HepG2 (cell line): ENCODE measurements around the gene SLC1A4. TPM values are rescaled to one million over a fixed set of nuclear protein-coding genes. Genes with fewer than 3 reads are reported as not detected.

Experiments
- ATAC-seq: fragments of 200-7000 bp; cut with Tn5 transposase; 3 replicates; pipeline ENCODE4 v1.9.1; 2020; ENCODE audit warnings: mild to moderate bottlenecking, moderate library complexity
- BruUV-seq: library from RNA; stranded (reverse); fragments of 400-500 nt; replicated peaks from 2 replicates; lab custom pipeline; 2021; lab: Mats Ljungman, UMichigan
- CTCF ChIA-PET: fragments of 300-600 bp; formaldehyde crosslinking; extraction: SDS; loops from one replicate; lab custom pipeline; 2021; ENCODE audit warnings: low total read pairs, inconsistent platforms, low intra/inter-chr PET ratio; lab: Yijun Ruan, JAX
- POLR2A ChIA-PET: fragments of 350-600 bp; sonication (Branson Sonifier 250); formaldehyde crosslinking; loops from one replicate; lab custom pipeline; 2020; ENCODE audit warnings: antibody characterized with exemption, inconsistent platforms; lab: Yijun Ruan, JAX
- DNase-seq: peaks from one replicate; pipeline ENCODE4 v3.0.0-alpha.2; 2015; ENCODE audit warnings: low spot score
- FAIRE-seq: peaks from 3 replicates; lab custom pipeline; 2011; peaks lifted over from hg19 to GRCh38; lab: Jason Lieb, UNC
- H2AFZ ChIP-seq: one replicate; pipeline ENCODE4 v1.6.1; 2011; ENCODE audit warnings: low read length, inconsistent platforms
- H3K27ac ChIP-seq: fragments of 300-600 bp; 3 replicates; pipeline ENCODE4 v1.8.0; 2011; ENCODE audit warnings: mixed run types, mild to moderate bottlenecking, mixed read lengths, low read length, inconsistent platforms; ENCODE audit not compliant: insufficient read depth; ENCODE audit errors: extremely low read length
- H3K27me3 ChIP-seq, 2 experiments: fragments of 200-600 bp in 1 of 2; 2 replicates in 1 of 2; 3 replicates in 1 of 2; pipeline versions ENCODE4 v1.6.0 to v1.8.0; 2011; ENCODE audit warnings: low read length in 2 of 2, mild to moderate bottlenecking in 2 of 2, moderate library complexity in 2 of 2, inconsistent platforms in 1 of 2; ENCODE audit not compliant: insufficient read depth in 2 of 2, control insufficient read depth in 1 of 2
- H3K36me3 ChIP-seq, 2 experiments: fragments of 200-600 bp in 1 of 2; replicated peaks in 1 of 2; 2 replicates in 1 of 2; 3 replicates in 1 of 2; pipeline versions ENCODE4 v1.5.1 to v1.8.0; 2011; ENCODE audit warnings: low read length in 2 of 2, inconsistent platforms in 1 of 2; ENCODE audit not compliant: insufficient read depth in 2 of 2, control insufficient read depth in 1 of 2
- H3K4me1 ChIP-seq: 2 replicates; pipeline ENCODE4 v1.5.1; 2012; ENCODE audit warnings: low read length, inconsistent platforms; ENCODE audit not compliant: insufficient read depth
- H3K4me2 ChIP-seq: 2 replicates; pipeline ENCODE4 v1.6.0; 2011; ENCODE audit warnings: low read depth, low read length, inconsistent platforms
- H3K4me3 ChIP-seq, 3 experiments: fragments of 200-600 bp in 1 of 3; sonication (generic), shearing (Covaris generic) in 1 of 3; replicated peaks in 1 of 3; 2 replicates each; pipeline ENCODE4 v1.5.1; 2011 to 2016; ENCODE audit warnings: low read length in 3 of 3, inconsistent platforms in 2 of 3, low read depth in 2 of 3, mild to moderate bottlenecking in 2 of 3, control low read depth in 1 of 3, mixed read lengths in 1 of 3; ENCODE audit not compliant: insufficient read depth in 1 of 3
- H3K79me2 ChIP-seq: one replicate; pipeline ENCODE4 v1.6.1; 2011; ENCODE audit warnings: low read length, inconsistent platforms; ENCODE audit not compliant: insufficient read depth
- H3K9ac ChIP-seq: 2 replicates; pipeline ENCODE4 v1.6.0; 2011; ENCODE audit warnings: mild to moderate bottlenecking, low read depth, low read length, inconsistent platforms; ENCODE audit not compliant: insufficient read depth
- H3K9me3 ChIP-seq: 2 replicates; pipeline ENCODE4 v1.5.1; 2012; ENCODE audit warnings: mild to moderate bottlenecking, low read length
- H4K20me1 ChIP-seq: 2 replicates; pipeline ENCODE4 v1.6.0; 2011; ENCODE audit warnings: inconsistent platforms, mild to moderate bottlenecking, low read length, moderate library complexity; ENCODE audit not compliant: insufficient read depth
- ARID3A ChIP-seq: IDR thresholded peaks from 2 replicates; pipeline ENCODE4 v1.6.1; 2012; ENCODE audit warnings: low read depth, low read length, improper control_type of control experiment
- CEBPB ChIP-seq: IDR thresholded peaks from 2 replicates; pipeline ENCODE4 v1.6.1; 2011; ENCODE audit warnings: low read depth, low read length, improper control_type of control experiment, borderline replicate concordance
- CTCF ChIP-seq: sonication (generic); formaldehyde crosslinking; IDR thresholded peaks from 2 replicates; pipeline ENCODE4 v1.5.0; 2020; ENCODE audit warnings: mild to moderate bottlenecking, missing genetic modification reagents, moderate library complexity
- FUBP1 ChIP-seq: sonication (generic); formaldehyde crosslinking; IDR thresholded peaks from 2 replicates; pipeline ENCODE4 v1.5.1; 2020; ENCODE audit warnings: missing genetic modification reagents, mild to moderate bottlenecking, borderline replicate concordance
- GATAD2A ChIP-seq: IDR thresholded peaks from 2 replicates; pipeline ENCODE4 v1.6.1; 2016
- HOXA3 ChIP-seq: sonication (generic); formaldehyde crosslinking; IDR thresholded peaks from 2 replicates; pipeline ENCODE4 v1.5.0; 2020; ENCODE audit warnings: missing genetic modification reagents
- NCOA1 ChIP-seq: sonication (generic); formaldehyde crosslinking; IDR thresholded peaks from 2 replicates; pipeline ENCODE4 v1.9.0; 2021; ENCODE audit warnings: missing genetic modification reagents
- NR3C1 ChIP-seq: sonication (generic); formaldehyde crosslinking; IDR thresholded peaks from 2 replicates; pipeline ENCODE4 v1.4.0; 2020; ENCODE audit warnings: missing genetic modification reagents
- POGZ ChIP-seq: sonication (generic); formaldehyde crosslinking; IDR thresholded peaks from 2 replicates; pipeline ENCODE4 v1.4.0; 2020; ENCODE audit warnings: mild to moderate bottlenecking, missing genetic modification reagents
- RCOR2 ChIP-seq: IDR thresholded peaks from 2 replicates; pipeline ENCODE4 v1.6.1; 2016; ENCODE audit warnings: missing biosample characterization, missing genetic modification reagents
- SIX1 ChIP-seq: sonication (generic); formaldehyde crosslinking; IDR thresholded peaks from 2 replicates; pipeline ENCODE4 v1.4.0; 2020; ENCODE audit warnings: missing genetic modification reagents, borderline replicate concordance
- SKI ChIP-seq: fragments of 450-650 bp; IDR thresholded peaks from one replicate; pipeline ENCODE4 v1.6.1; 2018; ENCODE audit warnings: mild to moderate bottlenecking; ENCODE audit not compliant: partially characterized antibody
- SOX13 ChIP-seq, 3 experiments: fragments of 450-650 bp in 1 of 3; sonication (generic) in 1 of 3; formaldehyde crosslinking in 1 of 3; IDR thresholded peaks in 2 of 3; conservative IDR thresholded peaks in 1 of 3; 2 replicates each; pipeline versions ENCODE4 v1.5.0 to v1.6.1; 2016 to 2020; ENCODE audit warnings: antibody characterized with exemption in 1 of 3, mild to moderate bottlenecking in 1 of 3, missing compliant biosample characterization in 1 of 3, missing genetic modification reagents in 1 of 3, moderate library complexity in 1 of 3
- SOX5 ChIP-seq: IDR thresholded peaks from 2 replicates; pipeline ENCODE4 v1.6.1; 2016; ENCODE audit warnings: borderline replicate concordance
- ZGPAT ChIP-seq: IDR thresholded peaks from 2 replicates; pipeline ENCODE4 v1.6.1; 2016; ENCODE audit warnings: mild to moderate bottlenecking
- ZNF33A ChIP-seq: sonication (generic); formaldehyde crosslinking; IDR thresholded peaks from 2 replicates; pipeline ENCODE4 v1.5.1; 2020; ENCODE audit warnings: missing genetic modification reagents, mild to moderate bottlenecking, moderate library complexity, borderline replicate concordance
- ZNF777 ChIP-seq: sonication (generic); formaldehyde crosslinking; IDR thresholded peaks from 2 replicates; pipeline ENCODE4 v1.4.0; 2020; ENCODE audit warnings: missing genetic modification reagents
- whole genome bisulfite sequencing: methylation state at CpG from one replicate; pipeline ENCODE4 v1.1.6; 2017; ENCODE audit warnings: low lambda C conversion rate; 5-methylcytosine and 5-hydroxymethylcytosine counted together
- in situ Hi-C: cut with HindIII; loops from 2 replicates; pipeline ENCODE4 v1.10.0; 2017; ENCODE audit warnings: low pct_unique_long_range_greater_than_20kb; ENCODE audit not compliant: extremely low pct_ligation_motif_present
- intact Hi-C: fragments of 100-400 bp; cut with micrococcal nuclease; formaldehyde crosslinking; loops from one replicate; pipeline ENCODE4 v1.10.0; 2022; ENCODE audit not compliant: unreplicated experiment
- polyA plus RNA-seq, 8 experiments: library from polyadenylated mRNA; depleted of rRNA in 3 of 8; stranded (reverse) in 7 of 8; unstranded in 1 of 8; fragments of >200 nt; fragmentation: Illumina TruSeq in 4 of 8; extraction: Trizol in 4 of 8; gene quantifications; 2 replicates each; pipeline versions ENCODE4 v1.2.1 to v1.2.3, GENCODE V29; 2011 to 2016; ENCODE audit warnings: low read depth in 4 of 8, missing spikeins in 1 of 8, mixed read lengths in 1 of 8; ENCODE audit not compliant: insufficient read depth in 1 of 8
- total RNA-seq, 5 experiments: library from RNA; depleted of rRNA; stranded (reverse); fragments of >200 nt; fragmentation: Illumina TruSeq; extraction: Trizol; gene quantifications; 2 replicates each; pipeline ENCODE4 v1.2.3, GENCODE V29; 2016; ENCODE audit warnings: low read depth in 1 of 5

Gene SLC1A4
- total and polyA plus RNA-seq, 2 of the 13 experiments (the other 11 are each of a cell fraction or from before 2014, with no cell fraction given) = 21.0 to 39.6 TPM

GRCh38 chr2:65031341-65032018, 42.3 kb downstream of the SLC1A4 start:
- Histone ChIP-seq H3K27me3 (no peaks in the 10 kb centered on the region), H3K9ac (no peak overlapping the region), H3K79me2 (no peaks in the 10 kb centered on the region), H3K9me3 (no peaks in the 10 kb centered on the region), H3K27ac (peak overlapping the region; percentile 7), H4K20me1 (no peaks in the 10 kb centered on the region), H3K4me3 (no peak overlapping the region), H3K4me2 (peak overlapping the region; percentile 43), H3K36me3 (no peaks in the 10 kb centered on the region), H3K4me1 (peaks cover 39% of the 10 kb centered on the region), H2AFZ (no peak overlapping the region)
- in situ Hi-C loops = no loop called here
- ChIA-PET POLR2A (interaction anchor here (0.9 to 1.6 kb wide), 4 partner anchors 24 to 114 kb away, joined by 3 to 7 read pairs (median 4); partner anchors contain the start of genes CEP68 and RAB1A), CTCF (no interaction called here)
- no TSS peak for BruUV-seq
- ATAC-seq (peak; percentile 85), FAIRE-seq (peak; percentile 89), DNase-seq (peak; percentile 95)
- 65% methylated on average over 8 of the region's 8 CpGs for WGBS
- intact Hi-C loops = no loop called here
- no peak for TF ChIP-seq ZNF777 (CRISPR knock-in tag)
- TF ChIP-seq POGZ (CRISPR knock-in tag) = 0 out of 2 replicates have a peak, but pooled peaks have one; percentile 22
- TF ChIP-seq NCOA1 = 0 out of 2 replicates have a peak, but pooled peaks have one; percentile 24
- peak; percentile 89; the same call in 1 of the 2 replicates for TF ChIP-seq SOX5 (CRISPR knock-in tag)
- TF ChIP-seq SIX1 (CRISPR knock-in tag) = peak; percentile 8; the same call in 1 of the 2 replicates
- TF ChIP-seq GATAD2A (CRISPR knock-in tag) = peak; percentile 86
- no peak for TF ChIP-seq ARID3A
- TF ChIP-seq CEBPB = peak; percentile 93
- no peak for TF ChIP-seq HOXA3 (CRISPR knock-in tag)
- 0 out of 2 replicates have a peak, but pooled peaks have one; percentile 55 for TF ChIP-seq SOX13 (IDR thresholded peaks at IDR 0.05)
- TF ChIP-seq SOX13 (CRISPR knock-in tag; conservative IDR thresholded peaks at IDR 0.05 in 1 of 2, IDR thresholded peaks at IDR 0.05 in 1 of 2) = peak in 1 of 2 experiments; percentile 96; a peak in 2 of 4 replicates
- TF ChIP-seq FUBP1 = no peak
- TF ChIP-seq CTCF (CRISPR knock-in tag) = no peak
- peak; percentile 52; the same call in 1 of the 2 replicates for TF ChIP-seq ZGPAT (CRISPR knock-in tag)
- no peak for TF ChIP-seq ZNF33A
- peak; percentile 80 for TF ChIP-seq RCOR2 (CRISPR knock-in tag)
- peak; percentile 20 for TF ChIP-seq SKI
- no peak for TF ChIP-seq NR3C1 (CRISPR knock-in tag)
